NCI-H446 (cell line): ENCODE results near the gene AQP5.

Experiments used
- DNase-seq, 2 experiments: peaks; one replicate each; lab custom pipeline; 2025; lab: John Stamatoyannopoulos, UW

The AQP5 gene

DNA sequence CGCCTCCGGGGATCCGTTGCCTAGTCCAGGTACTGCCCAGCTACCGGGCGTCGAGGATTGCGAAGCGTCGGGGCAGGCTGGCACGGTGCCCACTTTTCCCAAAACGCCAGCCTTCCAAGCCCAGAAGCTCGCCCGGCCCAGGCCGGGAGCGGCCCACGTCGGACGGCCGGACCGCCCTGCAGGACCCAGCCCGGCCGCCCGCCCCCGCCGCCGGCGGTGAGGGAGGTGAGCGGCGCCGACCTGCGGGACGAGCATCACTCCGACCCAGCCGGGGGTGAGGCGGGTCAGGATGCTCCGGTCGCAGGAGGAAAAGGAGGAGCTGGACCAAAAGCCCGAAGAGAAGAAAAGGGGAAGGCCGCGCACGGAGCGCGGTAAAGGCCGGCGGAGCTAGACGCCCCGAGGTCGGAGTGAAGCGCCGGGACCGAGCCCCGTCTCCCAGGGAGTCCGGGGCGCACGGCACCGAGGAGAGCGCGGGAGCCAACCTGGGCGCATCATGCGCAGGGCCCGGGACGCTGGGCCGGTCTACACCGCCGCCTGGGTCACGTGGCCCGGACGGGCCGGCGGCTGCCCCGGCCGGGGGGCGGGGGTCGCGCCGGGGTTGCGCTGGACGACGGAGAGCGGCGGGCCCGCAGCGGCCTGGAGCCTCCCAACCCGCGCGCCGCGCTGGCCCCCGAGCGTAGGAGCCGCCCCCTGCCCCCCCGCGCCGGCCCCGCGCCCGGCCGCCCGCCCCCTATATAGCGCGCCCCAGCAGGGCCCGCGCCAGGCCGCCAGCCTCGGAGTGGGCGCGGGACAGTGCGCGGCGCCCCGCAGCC lies at the start of gene AQP5:
Gene AQP5 (plus strand): TSS at position 762 of the 812 bp plus-strand sequence. CDS start 146 bp downstream, outside the sequence.
- no peak for DNase-seq

DNA sequence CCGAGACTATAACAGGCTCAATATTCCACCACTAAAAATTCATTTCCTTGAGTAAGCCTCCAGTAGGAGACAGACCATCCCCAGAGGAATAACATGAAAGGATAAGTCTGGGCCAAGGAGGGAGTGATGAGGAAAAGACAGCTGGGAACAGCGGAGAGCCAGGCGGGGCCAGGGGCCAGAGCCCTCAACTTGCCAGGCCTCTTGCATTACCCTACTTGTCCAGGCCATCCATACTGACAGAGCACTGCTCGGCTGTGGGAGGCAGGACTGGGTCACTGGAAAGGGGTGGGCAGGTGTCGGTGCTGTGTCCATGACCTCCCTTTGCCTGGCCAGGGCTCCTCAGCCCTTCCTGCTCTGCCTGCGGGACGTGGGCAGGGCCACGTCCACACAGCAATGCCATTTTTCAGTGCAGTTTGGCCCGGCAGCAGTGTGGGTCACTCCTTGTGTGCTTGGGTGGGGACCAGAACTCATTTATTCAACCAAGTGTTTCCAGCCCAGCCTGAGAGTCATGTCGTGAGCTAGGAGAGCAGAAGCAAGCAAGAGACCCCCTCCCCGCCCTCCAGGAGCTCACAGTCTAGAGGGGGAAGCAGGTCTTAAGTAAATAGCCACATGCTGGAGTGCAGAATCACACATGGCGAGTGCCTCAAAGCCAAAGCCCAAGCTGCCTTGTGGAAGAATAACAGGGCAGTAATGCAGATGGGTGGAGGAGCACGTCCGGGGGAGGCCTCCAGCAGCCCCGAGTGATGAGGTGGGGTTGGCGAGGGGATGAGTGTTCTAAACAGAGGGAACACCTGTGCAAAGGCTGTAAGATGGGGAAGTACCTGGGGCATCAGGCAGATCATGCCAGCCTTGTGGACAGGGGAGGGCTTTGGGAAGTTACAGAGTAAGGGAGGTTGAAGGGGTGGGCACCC lies 49.1 kb upstream of the AQP5 start:
- DNase-seq, result no peak

DNA sequence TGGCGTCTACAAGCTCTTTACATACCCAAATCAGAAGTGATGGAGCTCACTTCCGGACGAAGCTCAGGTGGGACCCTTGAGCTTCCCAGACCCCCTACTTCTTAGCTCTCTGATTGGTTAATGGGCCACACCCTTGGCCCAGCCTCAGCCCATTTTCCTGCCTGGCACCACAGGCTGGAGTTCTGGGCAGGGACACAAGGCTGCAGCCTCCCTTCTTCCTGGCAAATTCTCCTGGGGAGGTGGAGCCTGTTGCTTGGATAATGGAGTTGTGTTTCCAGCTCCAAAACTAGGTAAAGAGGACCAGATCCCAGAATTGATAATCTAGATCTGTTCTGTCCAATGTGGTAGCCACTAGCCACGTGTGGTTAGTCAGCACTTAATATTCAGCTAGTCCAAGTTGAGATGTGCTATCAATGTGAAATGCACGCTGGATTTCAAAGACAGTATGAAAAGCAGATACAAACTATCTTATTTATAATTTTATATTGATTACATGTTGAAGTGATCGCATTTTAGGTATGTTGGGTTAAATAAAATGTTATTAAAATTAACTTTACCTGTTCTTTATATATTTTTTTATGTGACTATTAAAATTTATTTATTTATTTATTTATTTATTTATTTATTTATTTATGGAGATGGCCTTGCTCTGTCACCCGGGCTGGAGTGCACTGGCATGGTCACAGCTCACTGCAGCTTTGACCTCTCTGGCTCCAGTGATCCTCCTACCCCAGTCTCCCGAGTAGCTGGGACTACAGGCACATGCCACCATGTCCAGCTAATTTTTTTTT lies 45.3 kb upstream of the AQP5 start:
- DNase-seq, result peak in 1 of 2 experiments; percentile 31

DNA sequence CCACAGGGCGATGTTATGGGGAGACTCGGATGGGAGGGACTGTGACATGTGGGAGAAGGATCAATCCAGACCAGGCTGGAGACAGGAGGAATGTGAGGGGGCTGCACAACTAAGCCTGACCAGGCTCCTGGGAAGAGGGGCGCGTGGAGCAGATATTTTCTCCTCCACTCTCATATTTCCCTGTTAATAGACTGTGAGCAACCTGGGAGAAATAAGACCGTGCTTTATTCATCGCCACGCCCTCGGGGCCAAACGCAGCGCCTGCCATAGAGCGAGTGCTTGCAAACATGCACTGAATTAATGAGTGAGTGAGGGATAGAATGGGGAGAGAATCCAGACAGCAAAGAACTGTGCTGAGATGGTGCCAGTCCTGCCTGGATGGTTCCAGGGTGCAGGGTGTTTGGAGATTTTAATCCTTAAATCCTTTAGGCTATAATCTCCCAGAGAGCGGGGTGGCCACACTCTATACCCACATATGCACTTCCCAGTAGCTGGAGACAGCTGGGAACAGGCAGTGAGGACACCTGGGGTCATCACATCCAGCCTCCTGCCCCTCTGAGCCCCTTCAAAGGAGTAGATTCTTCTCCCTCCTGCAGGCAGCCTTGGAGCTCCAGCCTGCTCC lies 44.4 kb upstream of the AQP5 start:
- DNase-seq, result no peak

DNA sequence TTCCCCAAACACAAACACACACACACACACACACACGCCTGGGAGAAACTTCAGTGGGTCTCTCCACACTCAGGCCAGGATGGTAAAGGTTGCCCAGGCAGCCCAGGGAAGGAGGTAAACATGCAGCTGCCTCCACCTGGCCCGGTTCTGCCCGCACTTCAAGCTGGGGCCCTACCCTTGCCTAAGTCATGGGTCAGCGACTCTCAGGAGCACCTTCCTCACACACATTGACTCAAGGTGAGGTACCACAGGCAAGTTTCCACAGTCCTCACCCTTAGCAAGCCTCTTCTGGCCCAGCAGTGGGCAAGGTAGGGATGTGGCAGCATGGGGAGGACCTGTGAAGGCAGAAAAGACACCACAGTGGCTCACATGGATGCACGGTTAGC lies 43.9 kb upstream of the AQP5 start:
- DNase-seq, result no peak

DNA sequence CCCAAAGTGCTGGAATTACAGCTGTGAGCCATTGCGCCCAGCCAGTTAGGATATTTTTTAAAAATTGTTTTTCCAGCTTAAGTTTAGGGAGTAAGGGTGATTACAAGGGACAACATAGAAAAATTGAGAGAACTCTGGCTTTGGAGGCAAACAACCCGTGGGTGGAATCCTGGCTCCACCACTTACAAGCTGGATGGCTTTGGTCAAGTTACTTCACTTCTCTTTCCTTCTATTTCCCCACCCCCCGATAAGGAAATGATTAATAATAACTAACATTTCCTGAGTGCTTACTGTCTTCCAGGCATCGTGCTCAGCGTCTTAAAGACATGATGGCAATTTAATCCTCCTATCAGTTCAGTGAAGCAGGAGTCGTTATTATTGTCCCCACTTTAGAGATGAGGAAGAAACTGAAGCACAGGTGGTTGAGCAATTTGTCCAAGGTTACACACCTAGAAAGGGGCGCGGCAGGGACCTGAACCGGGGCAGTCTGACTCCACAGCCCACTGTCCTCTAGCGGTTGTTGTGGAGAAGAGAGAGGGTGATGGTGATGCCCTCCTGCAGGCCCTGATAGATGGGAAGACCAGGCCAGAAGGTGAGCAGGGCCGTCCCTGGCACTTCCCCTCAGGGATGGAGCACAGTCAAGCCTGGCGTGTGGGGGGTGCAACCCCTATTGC lies 41.3 kb upstream of the AQP5 start:
- no peak for DNase-seq

DNA sequence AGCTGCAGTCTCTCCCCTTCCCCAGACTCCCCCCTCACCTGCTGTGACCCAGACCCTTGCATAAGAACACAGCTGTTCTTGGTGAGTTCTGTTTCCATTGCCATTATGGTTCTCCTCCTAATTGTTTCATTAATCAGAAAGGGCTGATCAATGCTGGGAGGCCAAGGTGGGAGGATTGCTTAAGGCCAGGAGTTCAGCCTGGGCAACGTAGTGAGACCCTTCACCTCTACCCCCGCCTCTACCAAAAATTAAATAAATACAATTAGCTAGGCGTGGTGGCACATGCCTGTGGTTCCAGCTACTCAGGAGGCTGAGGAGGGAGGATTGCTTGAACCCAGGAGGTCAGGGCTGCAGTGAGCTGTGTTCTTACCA lies 40.8 kb upstream of the AQP5 start:
- no peak for DNase-seq

DNA sequence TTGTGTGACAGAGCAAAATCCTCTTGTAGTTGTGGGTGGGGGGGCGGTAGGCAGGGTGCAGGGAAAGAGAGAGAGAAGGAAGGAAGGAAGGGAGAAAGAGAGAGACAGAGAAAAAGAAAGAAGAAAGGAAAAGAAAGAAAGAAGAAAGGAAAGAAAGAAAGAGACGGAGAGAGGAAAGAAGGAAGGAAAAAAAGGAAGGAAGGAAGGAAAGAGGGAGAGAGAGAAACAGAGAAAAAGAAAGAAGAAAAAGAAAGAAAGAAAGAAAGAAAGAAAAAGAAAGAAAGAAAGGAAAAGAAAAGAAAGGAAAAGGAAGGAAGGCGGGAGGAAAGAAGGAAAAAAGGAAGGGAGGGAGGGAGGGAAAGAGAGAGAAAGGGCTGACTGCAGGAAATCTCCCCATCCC lies 40.4 kb upstream of the AQP5 start:
- DNase-seq, result no peak

DNA sequence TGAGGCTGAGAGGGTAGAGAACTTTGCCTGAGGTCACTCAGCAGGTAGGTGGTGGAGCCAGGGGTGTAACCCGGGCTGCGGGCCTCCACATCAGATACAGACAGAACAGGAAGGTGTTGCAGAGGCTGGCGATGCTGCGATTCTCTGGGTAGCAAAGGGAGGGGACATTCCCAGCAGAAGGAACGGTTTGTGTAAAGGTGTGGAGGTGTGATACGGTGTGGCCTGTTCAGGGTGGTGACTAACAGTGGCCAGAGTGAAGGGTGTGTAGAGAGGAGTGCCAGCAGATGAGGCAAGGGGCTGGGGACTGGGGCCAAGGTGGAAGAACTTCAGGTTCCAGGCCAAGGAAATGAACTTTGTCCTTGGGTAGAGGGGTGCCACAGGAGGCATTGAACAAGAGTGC lies 39.7 kb upstream of the AQP5 start:
- no peak for DNase-seq

DNA sequence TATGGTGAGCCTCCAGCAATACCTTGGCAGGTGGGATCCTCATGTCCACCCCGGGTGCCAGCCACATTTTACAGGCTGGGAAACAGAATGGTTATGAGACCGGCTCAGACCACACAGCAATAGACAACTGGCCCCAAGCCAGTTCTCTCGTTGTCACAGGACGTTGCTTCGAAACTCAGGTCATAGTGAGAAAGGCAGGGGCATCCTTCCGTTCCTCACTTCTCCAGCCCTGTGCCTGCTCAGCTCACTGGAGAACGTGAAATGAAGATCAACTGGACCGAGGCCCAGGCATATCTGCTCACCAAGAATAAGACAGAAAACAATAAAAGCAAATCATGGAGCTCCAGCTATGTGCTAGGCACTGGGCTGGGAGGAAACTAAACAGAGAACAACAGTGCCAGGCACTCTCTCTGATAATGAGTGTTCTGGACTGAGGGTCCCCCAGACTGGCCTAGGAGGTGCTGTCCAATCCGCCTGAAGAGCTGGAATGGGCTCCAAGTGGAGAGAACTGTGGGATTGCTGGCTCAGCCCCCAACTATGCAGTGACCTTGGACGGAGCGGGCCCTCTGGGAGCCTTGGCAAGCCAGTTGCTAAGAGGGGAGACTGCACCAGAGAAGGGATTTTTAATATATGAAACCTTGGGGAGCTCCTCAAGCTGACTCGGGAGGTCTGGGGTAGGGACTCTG lies 39.2 kb upstream of the AQP5 start:
- no peak for DNase-seq

DNA sequence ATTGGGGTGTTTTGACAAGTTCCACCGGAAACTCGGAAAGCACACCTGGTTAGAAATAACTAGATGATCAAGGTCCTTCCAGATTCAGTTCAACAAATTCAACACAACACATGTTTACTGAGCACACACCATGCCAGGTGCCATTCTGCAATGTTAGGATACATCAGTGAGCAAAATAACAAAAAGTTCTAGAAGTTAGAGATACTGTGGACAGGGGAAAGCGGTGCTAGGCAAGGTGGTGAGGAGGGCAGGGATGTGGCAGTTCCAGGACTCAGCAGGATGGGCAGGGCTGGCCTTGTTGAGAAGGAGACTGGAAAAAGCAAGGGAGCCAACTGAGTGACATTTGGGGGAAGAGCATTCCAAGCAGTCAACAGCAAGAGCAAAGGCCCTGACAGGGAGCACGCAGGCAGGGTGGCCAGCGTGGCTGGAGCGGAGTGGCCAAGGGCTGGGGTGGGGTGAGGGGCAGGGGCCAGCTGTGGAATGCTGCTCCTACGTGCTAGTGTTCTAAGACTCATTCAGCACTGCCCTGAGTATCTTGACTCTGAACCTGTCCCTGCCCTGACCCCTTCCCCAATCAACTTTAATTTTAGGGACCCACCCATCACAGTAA lies 38.5 kb upstream of the AQP5 start:
- no peak for DNase-seq

DNA sequence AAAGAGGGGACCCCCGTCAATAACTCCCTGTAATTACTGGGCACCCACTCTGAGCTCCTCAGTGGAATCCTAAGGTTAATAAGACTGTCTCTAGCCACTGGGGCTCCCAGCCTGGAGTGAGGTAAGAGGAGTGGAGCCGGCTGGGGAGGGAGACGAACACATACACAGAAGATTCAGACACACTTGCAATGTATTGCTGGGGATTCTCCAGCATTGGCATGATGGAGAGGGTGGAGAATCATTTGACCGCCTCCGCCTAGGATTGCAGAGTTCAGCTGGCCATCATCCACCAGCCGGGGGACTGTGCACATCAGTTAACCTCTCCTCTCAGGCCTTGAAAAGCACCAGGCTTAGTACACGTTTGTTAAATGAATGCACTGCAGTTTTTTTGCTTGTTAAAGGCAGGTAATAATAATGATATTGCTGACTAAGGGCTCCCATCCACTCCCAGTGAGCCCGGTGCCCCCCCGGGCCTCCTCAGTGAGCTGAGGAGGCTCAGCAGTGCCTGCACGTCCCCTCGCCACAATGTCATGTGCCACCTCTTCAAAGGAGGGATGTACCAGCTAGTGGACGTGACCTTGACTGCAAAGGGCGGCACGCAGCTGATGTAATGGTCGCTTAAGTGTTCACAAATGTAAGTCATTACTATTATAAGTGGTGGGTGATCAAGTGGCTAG lies 37.7 kb upstream of the AQP5 start:
- no peak for DNase-seq

DNA sequence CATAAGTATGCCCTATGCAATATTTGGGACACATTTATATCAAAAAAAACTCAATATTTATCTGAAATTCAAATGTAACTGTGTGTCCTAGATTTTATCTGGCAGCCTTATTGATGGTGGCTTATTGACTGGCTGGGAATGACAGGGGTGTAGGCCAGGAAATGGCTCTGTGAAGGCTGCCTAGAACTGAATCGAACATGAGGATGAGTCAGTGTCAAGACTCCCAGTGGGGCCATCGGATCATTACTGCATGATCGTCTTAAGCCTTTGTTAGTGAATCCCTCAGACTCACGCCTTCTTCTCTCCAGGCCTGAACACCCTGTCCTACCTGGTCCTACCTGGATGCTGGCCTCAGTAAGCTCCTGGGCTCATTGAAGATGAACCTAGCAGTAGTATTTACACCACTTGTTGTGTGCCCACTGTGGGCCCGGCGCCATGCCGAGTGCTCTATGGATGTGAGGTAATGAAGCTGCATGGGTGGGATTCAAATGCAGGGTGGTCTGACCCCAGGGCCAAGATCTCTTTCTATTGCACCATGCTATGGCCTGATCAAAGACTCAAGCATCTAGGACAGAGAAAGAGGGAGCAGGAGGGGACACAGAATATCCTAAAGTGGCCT lies 36.9 kb upstream of the AQP5 start:
- no peak for DNase-seq

DNA sequence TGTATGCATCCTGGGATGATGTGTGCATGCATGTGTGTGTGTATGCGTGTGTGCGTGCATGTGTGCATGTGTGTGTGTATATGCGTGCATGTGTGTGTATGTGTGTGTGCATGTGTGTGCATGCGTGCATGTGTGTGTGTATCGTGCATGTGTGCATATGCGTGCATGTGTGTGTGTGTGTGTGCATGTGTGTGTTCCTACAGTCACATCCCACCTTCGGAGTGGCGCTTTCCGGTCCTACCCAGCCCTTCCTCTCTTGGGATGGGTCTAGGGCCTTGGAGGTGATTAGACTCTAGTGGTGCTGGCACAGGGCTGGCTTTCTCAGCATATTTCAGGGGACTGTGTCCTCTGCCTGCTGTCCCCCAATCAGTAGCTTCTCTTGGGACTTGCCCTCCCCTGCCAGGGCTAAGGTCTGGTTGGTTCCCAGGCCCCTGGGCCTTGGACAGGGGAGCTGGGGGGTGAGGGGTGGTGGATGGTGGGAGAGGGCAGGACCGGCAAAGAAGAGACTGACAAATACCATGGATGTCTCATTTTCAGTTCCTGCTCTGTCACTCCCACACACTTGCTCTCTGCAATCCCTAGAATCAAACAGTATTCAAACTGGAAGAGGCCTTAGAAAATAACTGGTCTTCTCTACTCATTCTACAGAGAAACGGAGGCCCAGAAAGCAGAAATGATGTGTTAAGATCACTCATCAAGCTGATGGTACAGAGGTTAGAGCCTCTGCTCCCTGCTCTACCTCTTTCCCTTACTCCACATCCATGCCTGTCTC lies 36.1 kb upstream of the AQP5 start:
- DNase-seq, result no peak

DNA sequence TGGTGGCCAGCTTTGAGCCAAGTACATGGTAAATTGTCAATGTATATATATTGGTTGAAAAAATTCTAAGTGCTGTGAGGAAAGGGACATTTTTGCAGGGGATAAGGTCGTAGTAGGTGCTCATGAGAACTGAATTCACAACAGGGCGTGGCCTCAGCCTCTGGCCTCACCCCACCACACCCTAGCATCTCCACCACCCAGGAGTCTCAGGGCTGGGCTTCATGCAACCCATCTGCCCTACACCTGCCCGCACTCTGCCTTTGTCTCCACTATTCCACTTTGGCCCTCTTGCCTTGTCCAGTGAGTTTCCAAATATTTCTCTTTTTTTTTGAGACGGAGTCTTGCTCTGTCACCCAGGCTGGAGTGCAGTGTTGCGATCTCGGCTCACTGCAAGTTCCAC lies 33.2 kb upstream of the AQP5 start:
- no peak for DNase-seq

DNA sequence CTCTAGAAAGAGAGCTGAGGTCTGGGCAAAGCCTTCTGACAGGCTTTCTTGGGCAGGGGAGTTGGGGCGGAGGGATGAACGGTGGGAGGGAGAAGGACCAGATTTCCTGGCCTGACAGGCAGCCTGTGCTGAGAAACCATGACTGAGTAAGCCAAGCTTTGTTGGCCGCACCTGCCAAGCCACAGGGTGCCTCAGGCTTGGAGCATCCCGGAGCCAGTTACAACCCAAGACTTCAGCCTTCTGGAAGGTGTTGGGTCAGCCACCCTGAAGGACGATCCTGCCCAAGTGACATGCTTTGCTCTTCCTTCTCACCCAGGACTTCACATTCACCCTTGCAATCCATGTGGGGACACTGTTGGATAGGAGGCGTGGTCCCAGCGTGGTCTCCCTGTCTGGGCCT lies 32.1 kb upstream of the AQP5 start:
- no peak for DNase-seq

DNA sequence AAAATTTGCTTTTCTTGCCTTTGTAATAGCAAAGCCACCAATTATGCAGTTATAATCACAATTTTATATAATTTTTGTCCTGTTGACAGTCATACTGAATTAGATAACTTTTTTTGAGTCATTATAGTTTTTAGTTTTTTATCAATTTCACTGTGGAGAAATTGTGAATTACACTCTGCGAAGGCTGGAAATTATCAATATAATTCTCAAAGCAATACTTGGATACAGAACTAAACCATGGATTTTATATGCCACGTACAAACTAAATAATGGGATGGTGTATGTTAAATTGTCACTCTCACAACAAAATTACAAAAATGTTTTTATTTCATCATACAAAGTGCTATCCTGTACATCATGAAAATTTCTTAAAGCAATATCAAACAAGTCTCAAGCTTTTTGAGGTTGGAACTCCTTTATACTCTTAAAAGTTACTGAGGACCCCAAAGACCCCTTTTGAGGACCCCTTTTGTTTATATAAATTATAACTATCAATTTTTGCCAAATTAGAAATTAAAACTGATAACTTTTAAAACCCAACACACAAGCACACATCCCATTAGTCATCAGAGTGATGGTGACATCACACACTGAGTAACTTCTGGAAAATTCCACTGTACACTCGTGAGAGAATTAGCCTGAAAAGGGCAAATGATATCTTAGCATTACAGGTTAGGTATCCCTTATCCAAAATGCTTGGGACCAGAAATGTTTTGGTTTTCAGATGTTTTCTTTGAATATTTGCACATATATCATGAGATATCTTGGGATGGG lies 31.0 kb upstream of the AQP5 start:
- DNase-seq, result no peak

DNA sequence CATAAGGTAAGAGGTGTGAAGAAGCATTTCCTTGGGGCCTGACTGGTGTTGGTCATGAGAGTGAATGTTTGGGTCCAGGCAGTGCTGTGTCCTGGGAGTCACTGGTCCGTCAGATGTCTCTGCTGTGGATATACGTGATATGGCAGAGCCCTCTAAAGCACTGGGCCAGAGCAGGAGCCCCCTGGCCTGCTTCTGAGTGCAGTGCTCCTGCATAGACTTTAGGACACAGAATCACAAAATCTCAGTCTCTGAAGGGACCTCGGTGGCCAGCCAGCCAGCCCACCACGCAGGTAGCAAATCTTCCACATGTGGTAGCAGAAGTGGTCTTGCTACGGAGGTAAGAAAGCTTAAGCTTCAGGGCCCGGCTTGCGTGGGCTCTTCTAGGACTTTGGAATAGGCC lies 29.6 kb upstream of the AQP5 start:
- DNase-seq, result no peak
